ENCODE data around the gene DTL. TPM values are rescaled to one million over a fixed set of nuclear protein-coding genes. Genes with fewer than 3 reads are reported as not detected.
"Not testable (repeated sequence)": the region's sequence is repeated elsewhere in the genome, so short reads cannot be mapped to it uniquely, and the experiment has no call there.

The DTL gene
- total RNA-seq, 2 donors from 2014 or later: 70.6 to 72.2 TPM

DNA sequence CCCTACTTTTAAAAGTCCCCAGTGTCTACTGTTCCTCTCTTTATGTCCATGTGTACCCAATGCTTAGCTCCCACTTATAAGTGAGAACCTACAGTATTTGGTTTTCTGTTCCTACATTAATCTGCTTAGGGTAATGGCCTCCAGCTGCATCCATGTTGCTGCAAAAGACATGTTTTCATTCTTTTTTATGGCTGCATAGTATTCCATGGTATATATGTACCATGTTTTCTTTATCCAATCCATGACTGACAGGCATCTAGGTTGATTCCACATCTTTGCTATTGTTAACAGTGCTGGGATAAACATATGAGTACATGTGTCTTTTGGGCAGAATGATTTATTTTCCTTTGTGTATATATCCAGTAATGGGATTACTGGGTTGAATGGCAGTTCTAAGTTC, 12.6 kb upstream of the DTL start:
- not testable (repeated sequence) for ATAC-seq (replicated peaks); H3K4me3 Mint-ChIP-seq

GRCh38 chr1:212024469-212025149, 10.9 kb upstream of the DTL start:
- ATAC-seq (replicated peaks): peak; percentile 53
- Mint-ChIP-seq H3K4me3 (no peak overlapping the region), H3K36me3 (ENCODE audit: low read depth) (peaks cover 28% of the 10 kb centered on the region), H3K27me3 (no peaks in the 10 kb centered on the region), H3K27ac (no peak overlapping the region), H3K9me3 (peaks cover 4% of the 10 kb centered on the region), H3K4me1 (peaks cover 9% of the 10 kb centered on the region)

More for the DNA sequence above, 12.6 kb upstream of the DTL start:
- H3K27ac Mint-ChIP-seq, H3K27me3 Mint-ChIP-seq, H3K4me1 Mint-ChIP-seq, H3K9me3 Mint-ChIP-seq: not testable (repeated sequence)
- H3K36me3 Mint-ChIP-seq (ENCODE audit: low read depth): peaks cover 32% of the 10 kb centered on the region

GRCh38 chr1:212027727-212028126, 7.8 kb upstream of the DTL start:
- not testable (repeated sequence) for ATAC-seq (replicated peaks); H3K4me3 Mint-ChIP-seq; H3K27ac Mint-ChIP-seq; H3K27me3 Mint-ChIP-seq; H3K9me3 Mint-ChIP-seq
- Mint-ChIP-seq H3K4me1 (peaks cover 29% of the 10 kb centered on the region), H3K36me3 (ENCODE audit: low read depth) (peaks cover 31% of the 10 kb centered on the region)

GRCh38 chr1:212030936-212031528, 4.5 kb upstream of the DTL start:
- ATAC-seq (replicated peaks): peak; percentile 3
- Mint-ChIP-seq H3K27ac (peak overlapping the region; percentile 76), H3K4me3 (peak overlapping the region; percentile 92), H3K9me3 (no peaks in the 10 kb centered on the region), H3K4me1 (peaks cover 33% of the 10 kb centered on the region), H3K27me3 (no peaks in the 10 kb centered on the region), H3K36me3 (ENCODE audit: low read depth) (peaks cover 40% of the 10 kb centered on the region)

- ATAC-seq (replicated peaks): no peak
Observed at GRCh38 chr1:212034516-212035122, 929 bp upstream of the DTL start.

DNA sequence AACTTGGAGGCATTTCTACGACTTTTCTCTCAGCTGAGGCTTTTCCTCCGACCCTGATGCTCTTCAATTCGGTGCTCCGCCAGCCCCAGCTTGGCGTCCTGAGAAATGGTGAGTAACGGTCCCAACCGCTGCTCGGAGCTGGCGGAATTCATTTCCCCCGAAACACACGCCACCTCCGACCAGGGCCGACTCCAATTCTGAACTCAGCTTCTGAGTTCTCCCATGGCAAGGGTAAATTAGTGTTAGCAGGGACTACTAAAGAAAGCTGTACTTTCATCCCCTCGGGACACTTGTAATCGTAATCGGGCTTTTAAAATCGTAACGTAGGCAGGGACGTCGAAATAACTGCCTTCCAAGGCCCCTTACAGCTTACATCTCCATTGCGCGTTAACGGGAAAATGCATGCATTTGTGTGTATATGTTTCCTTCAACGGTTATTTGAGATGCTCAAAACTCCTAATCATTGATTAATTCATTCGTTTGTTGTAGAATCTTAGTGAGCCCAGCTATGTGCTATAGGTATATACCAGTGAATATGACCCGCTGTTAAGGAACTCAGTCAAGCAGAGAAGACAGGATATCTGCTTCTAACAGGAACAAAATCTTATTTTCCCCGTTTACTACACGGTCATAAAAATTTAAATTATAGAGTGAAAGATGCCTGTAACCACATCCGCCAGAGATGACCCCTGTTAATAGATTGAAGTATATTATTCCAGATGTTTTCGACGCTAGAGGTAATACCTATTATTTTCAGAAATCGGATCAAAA, 472 bp downstream of the DTL start:
- Mint-ChIP-seq H3K4me1 (peaks cover 48% of the 10 kb centered on the region), H3K9me3 (no peaks in the 10 kb centered on the region), H3K4me3 (peak overlapping the region; percentile 92)

More at GRCh38 chr1:212034516-212035122, 929 bp upstream of the DTL start:
- Mint-ChIP-seq H3K27ac (peak overlapping the region; percentile 98), H3K4me1 (peaks cover 45% of the 10 kb centered on the region), H3K27me3 (no peaks in the 10 kb centered on the region), H3K36me3 (ENCODE audit: low read depth) (peaks cover 76% of the 10 kb centered on the region), H3K4me3 (peak overlapping the region; percentile 92), H3K9me3 (no peaks in the 10 kb centered on the region)

DNA sequence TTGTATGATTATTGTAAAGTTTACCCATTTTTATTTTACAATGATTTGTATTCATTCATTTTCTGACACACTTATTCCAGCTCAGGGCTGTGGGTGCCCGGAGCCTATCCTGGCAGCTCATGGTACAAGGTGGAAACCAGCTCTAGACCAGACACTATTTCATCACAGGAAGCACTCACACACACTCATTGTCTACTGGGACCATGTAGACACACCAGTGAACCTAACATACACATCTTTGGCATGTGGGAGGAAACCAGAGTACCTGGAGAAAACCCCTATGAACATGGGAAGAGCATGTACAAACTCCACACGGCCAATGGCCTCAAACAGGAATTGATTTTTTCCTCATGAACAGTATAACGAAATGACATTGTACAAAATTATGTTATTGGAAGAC, 2.4 kb downstream of the DTL start:
- H3K4me1 Mint-ChIP-seq: peaks cover 41% of the 10 kb centered on the region
- no peaks in the 10 kb centered on the region for H3K9me3 Mint-ChIP-seq
- peak overlapping the region; percentile 92 for H3K4me3 Mint-ChIP-seq
- no peak overlapping the region for H3K27ac Mint-ChIP-seq
- H3K36me3 Mint-ChIP-seq (ENCODE audit: low read depth): peaks cover 89% of the 10 kb centered on the region
- ATAC-seq (replicated peaks): no peak
- no peaks in the 10 kb centered on the region for H3K27me3 Mint-ChIP-seq

More for the DNA sequence above, 472 bp downstream of the DTL start:
- H3K36me3 Mint-ChIP-seq (ENCODE audit: low read depth): peaks cover 82% of the 10 kb centered on the region
- H3K27me3 Mint-ChIP-seq: no peaks in the 10 kb centered on the region
- peak overlapping the region; percentile 98 for H3K27ac Mint-ChIP-seq
- peak; percentile 14 for ATAC-seq (replicated peaks)

GRCh38 chr1:212039622-212040021, 4.1 kb downstream of the DTL start:
- H3K4me3 Mint-ChIP-seq: no peak overlapping the region
- no peaks in the 10 kb centered on the region for H3K27me3 Mint-ChIP-seq
- no peak for ATAC-seq (replicated peaks)
- no peak overlapping the region for H3K27ac Mint-ChIP-seq
- peaks cover 35% of the 10 kb centered on the region for H3K4me1 Mint-ChIP-seq
- peaks cover 99% of the 10 kb centered on the region for H3K36me3 Mint-ChIP-seq (ENCODE audit: low read depth)
- H3K9me3 Mint-ChIP-seq: no peaks in the 10 kb centered on the region

- Mint-ChIP-seq H3K36me3 (ENCODE audit: low read depth) (peaks cover 99% of the 10 kb centered on the region), H3K27me3 (no peaks in the 10 kb centered on the region), H3K9me3 (no peaks in the 10 kb centered on the region), H3K4me1 (peaks cover 38% of the 10 kb centered on the region), H3K4me3 (peak overlapping the region; percentile 50), H3K27ac (no peak overlapping the region)
- peak; percentile 44 for ATAC-seq (replicated peaks)
Observed at GRCh38 chr1:212040629-212041412, 5.3 kb downstream of the DTL start.

DNA sequence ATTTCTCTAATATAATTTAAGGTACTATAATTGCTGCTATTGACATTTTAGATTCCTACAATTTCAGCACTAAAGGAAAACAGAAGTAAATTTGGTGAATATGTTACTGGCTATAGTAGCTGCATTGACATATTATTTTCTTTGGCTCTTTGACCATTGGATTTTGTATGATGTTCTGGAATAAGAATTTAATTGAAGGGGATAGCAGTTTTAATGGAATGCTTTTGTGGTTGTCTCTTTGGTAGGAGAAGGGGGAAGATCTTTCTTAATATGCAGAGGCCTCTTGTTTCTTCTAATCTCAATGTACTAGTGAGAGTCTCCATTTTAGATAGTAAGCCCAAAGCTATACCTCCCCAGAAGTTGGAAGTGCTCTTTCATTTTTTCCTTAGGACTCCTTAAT, 6.9 kb downstream of the DTL start:
- ATAC-seq (replicated peaks): no peak
- peaks cover 99% of the 10 kb centered on the region for H3K36me3 Mint-ChIP-seq (ENCODE audit: low read depth)
- no peaks in the 10 kb centered on the region for H3K9me3 Mint-ChIP-seq
- H3K4me1 Mint-ChIP-seq: peaks cover 40% of the 10 kb centered on the region
- H3K27ac Mint-ChIP-seq: no peak overlapping the region
- H3K27me3 Mint-ChIP-seq: no peaks in the 10 kb centered on the region
- H3K4me3 Mint-ChIP-seq: no peak overlapping the region

- Mint-ChIP-seq H3K4me3 (no peak overlapping the region), H3K4me1 (peaks cover 29% of the 10 kb centered on the region), H3K27ac (no peak overlapping the region), H3K9me3 (no peaks in the 10 kb centered on the region), H3K36me3 (ENCODE audit: low read depth) (peaks cover 100% of the 10 kb centered on the region), H3K27me3 (no peaks in the 10 kb centered on the region)
- ATAC-seq (replicated peaks): no peak
Observed at GRCh38 chr1:212044851-212045250, 9.3 kb downstream of the DTL start.

DNA sequence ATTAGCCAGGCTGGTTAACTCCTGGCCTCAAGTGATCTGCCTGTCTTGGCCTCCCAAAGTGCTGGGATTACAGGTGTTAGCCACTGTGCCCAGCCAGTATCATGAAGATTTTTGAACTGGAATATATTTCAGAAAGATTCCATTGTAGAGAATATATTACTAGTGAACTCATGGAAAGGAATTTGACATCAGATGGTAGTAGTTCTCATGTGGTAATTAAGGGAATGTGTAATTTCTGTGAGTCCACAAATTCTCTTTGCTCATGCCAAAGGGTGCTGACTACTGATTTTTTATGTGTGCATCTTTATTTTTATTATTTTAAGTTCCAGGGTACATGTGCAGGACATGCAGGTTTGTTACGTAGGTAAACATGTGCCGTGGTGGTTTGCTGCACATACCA, 10.4 kb downstream of the DTL start:
- Mint-ChIP-seq H3K27me3 (no peaks in the 10 kb centered on the region), H3K27ac (no peak overlapping the region), H3K9me3 (no peaks in the 10 kb centered on the region), H3K4me3 (no peak overlapping the region), H3K36me3 (ENCODE audit: low read depth) (peaks cover 100% of the 10 kb centered on the region), H3K4me1 (peaks cover 25% of the 10 kb centered on the region)
- no peak for ATAC-seq (replicated peaks)

DNA sequence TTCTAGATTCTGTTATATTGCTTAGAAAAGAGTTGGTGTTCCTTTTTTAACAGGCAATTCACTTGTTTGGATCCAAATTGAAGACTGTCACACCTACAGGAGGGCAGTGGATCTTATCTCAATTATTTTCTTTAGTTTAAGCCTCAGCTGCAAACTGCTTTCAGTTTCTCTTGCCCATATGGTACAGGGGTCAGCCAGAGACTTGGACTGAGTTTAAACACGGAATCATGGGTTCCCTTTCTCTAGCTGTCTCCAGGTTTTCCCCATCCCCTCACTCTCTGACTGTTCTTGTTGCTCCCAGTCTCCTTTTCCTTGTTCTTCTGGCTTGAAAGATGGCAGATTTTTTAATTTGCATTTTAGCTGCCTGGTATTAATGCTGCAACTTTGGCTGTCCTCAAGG, 18.4 kb downstream of the DTL start:
- peaks cover 6% of the 10 kb centered on the region for H3K9me3 Mint-ChIP-seq
- peaks cover 84% of the 10 kb centered on the region for H3K36me3 Mint-ChIP-seq (ENCODE audit: low read depth)
- H3K27ac Mint-ChIP-seq: no peak overlapping the region
- H3K4me1 Mint-ChIP-seq: peaks cover 4% of the 10 kb centered on the region
- H3K27me3 Mint-ChIP-seq: no peaks in the 10 kb centered on the region
- ATAC-seq (replicated peaks): no peak
- H3K4me3 Mint-ChIP-seq: no peak overlapping the region

DNA sequence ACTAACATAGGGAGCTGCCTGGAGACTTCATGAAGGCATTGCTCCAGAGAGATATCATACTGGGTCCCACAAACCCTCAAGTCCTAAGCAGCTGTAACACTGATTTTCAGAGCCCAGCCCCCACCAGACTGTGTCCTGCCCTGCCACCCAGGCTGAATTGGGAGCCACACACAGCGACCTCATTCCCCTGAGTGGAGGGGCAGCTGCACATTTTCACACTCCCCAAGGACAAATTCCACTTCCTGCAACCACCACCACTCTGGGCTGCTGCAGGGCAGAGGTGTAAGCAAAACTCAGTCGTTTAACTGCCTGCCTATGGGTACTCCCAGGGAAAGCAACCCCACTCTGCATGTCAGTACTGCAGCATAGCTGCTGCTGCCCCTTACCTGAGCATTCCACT, 19.8 kb downstream of the DTL start:
- no peak overlapping the region for H3K4me3 Mint-ChIP-seq

More for the DNA sequence above, 19.8 kb downstream of the DTL start:
- Mint-ChIP-seq H3K9me3 (peaks cover 6% of the 10 kb centered on the region), H3K4me1 (peaks cover 4% of the 10 kb centered on the region), H3K27ac (no peak overlapping the region), H3K36me3 (ENCODE audit: low read depth) (peaks cover 79% of the 10 kb centered on the region), H3K27me3 (no peaks in the 10 kb centered on the region)
- ATAC-seq (replicated peaks): no peak
